Measurements from ENCODE around the gene POU2AF2.

The POU2AF2 gene

DNA sequence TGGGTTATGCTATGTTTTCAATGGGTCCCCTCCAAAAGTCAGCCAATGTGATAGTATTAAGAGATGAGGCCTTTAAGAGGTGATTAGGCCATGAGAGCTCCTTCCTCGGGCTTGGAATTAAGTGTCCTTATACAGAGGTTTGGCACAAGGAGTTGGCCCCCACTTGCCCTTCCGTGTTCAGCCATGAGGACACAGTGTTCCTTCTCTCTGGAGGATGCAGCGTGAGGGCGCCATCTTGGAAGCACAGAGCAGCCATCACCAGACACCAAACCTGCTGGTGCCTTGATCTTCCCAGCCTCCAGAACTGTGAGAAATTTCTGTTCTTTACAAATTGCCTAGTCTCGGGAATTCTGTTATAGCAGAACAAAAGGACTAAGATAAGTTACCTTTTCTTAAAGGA is 79.7 kb downstream of the POU2AF2 start:
- H3K4me2 ChIP-seq (ENCODE audit: low read length), result no peak overlapping the region
- no peak overlapping the region for H3K4me3 ChIP-seq (ENCODE audit: low read depth, low read length, poor library complexity, severe bottlenecking)
- H3K27ac ChIP-seq (ENCODE audit: low read depth, low read length, poor library complexity, severe bottlenecking), result no peak overlapping the region
- H4K20me1 ChIP-seq (ENCODE audit: insufficient read depth, low read length), result no peaks in the 10 kb centered on the region
- peaks cover 3% of the 10 kb centered on the region; the same call in 1 of the 2 replicates for H3K27me3 ChIP-seq (ENCODE audit: insufficient read depth, low read length)
- TF ChIP-seq, protein P1, sequence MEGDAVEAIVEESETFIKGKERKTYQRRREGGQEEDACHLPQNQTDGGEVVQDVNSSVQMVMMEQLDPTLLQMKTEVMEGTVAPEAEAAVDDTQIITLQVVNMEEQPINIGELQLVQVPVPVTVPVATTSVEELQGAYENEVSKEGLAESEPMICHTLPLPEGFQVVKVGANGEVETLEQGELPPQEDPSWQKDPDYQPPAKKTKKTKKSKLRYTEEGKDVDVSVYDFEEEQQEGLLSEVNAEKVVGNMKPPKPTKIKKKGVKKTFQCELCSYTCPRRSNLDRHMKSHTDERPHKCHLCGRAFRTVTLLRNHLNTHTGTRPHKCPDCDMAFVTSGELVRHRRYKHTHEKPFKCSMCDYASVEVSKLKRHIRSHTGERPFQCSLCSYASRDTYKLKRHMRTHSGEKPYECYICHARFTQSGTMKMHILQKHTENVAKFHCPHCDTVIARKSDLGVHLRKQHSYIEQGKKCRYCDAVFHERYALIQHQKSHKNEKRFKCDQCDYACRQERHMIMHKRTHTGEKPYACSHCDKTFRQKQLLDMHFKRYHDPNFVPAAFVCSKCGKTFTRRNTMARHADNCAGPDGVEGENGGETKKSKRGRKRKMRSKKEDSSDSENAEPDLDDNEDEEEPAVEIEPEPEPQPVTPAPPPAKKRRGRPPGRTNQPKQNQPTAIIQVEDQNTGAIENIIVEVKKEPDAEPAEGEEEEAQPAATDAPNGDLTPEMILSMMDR (IDR thresholded peaks at IDR 0.05; ENCODE audit: low read length), result no peak
- no peak for TF ChIP-seq EZH2 (IDR thresholded peaks at IDR 0.05; ENCODE audit: borderline replicate concordance, low read length)
- no peak overlapping the region for H3K9ac ChIP-seq (ENCODE audit: low read length)
- no peaks in the 10 kb centered on the region for H3K36me3 ChIP-seq (ENCODE audit: insufficient read depth, low read length)
- H3K9me3 ChIP-seq (ENCODE audit: low read length), result no peaks in the 10 kb centered on the region
- H2AFZ ChIP-seq (ENCODE audit: low read length), result no peak overlapping the region
- H3K4me1 ChIP-seq (ENCODE audit: insufficient read depth, low read length, severe bottlenecking), result peaks cover 28% of the 10 kb centered on the region
- H3K79me2 ChIP-seq (ENCODE audit: insufficient read depth, low read length), result no peaks in the 10 kb centered on the region
- H3F3A ChIP-seq (ENCODE audit: insufficient read depth, low read length), result no peaks in the 10 kb centered on the region
- no peaks in the 10 kb centered on the region for H3K9me2 ChIP-seq (ENCODE audit: low read depth, low read length)

DNA sequence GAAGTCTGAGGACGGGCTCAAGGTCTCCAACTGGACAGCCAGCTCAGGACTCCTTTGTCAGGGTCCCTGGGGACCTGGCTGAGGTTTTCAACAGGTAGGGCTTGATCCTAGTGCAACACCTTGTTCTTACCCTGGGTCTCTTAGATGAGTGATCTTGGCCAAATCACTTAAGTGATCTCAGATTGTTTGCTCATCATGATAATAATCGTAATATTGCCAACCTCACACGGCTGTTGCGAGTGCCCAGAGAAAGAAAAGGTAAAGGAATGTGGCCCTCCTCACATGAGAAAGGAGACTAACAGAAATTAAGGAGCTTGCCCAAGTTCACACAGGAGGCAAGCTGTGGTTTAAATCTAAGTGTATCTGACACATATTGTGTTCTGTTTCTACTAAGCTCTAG is 81.3 kb downstream of the POU2AF2 start:
- Histone ChIP-seq H2AFZ (ENCODE audit: low read length) (no peak overlapping the region), H3K9me2 (ENCODE audit: low read depth, low read length) (no peaks in the 10 kb centered on the region), H3K4me3 (ENCODE audit: low read depth, low read length, poor library complexity, severe bottlenecking) (no peak overlapping the region), H3K27ac (ENCODE audit: low read depth, low read length, poor library complexity, severe bottlenecking) (no peak overlapping the region), H3K79me2 (ENCODE audit: insufficient read depth, low read length) (no peaks in the 10 kb centered on the region), H3K4me1 (ENCODE audit: insufficient read depth, low read length, severe bottlenecking) (peaks cover 28% of the 10 kb centered on the region), H3K36me3 (ENCODE audit: insufficient read depth, low read length) (no peaks in the 10 kb centered on the region), H3K9ac (ENCODE audit: low read length) (no peak overlapping the region), H4K20me1 (ENCODE audit: insufficient read depth, low read length) (no peaks in the 10 kb centered on the region), H3K27me3 (ENCODE audit: insufficient read depth, low read length) (no peaks in the 10 kb centered on the region), H3F3A (ENCODE audit: insufficient read depth, low read length) (no peaks in the 10 kb centered on the region), H3K4me2 (ENCODE audit: low read length) (no peak overlapping the region), H3K9me3 (ENCODE audit: low read length) (no peaks in the 10 kb centered on the region)
- TF ChIP-seq, protein P1 (IDR thresholded peaks at IDR 0.05; ENCODE audit: low read length), result no peak
- TF ChIP-seq EZH2 (IDR thresholded peaks at IDR 0.05; ENCODE audit: borderline replicate concordance, low read length), result no peak

DNA sequence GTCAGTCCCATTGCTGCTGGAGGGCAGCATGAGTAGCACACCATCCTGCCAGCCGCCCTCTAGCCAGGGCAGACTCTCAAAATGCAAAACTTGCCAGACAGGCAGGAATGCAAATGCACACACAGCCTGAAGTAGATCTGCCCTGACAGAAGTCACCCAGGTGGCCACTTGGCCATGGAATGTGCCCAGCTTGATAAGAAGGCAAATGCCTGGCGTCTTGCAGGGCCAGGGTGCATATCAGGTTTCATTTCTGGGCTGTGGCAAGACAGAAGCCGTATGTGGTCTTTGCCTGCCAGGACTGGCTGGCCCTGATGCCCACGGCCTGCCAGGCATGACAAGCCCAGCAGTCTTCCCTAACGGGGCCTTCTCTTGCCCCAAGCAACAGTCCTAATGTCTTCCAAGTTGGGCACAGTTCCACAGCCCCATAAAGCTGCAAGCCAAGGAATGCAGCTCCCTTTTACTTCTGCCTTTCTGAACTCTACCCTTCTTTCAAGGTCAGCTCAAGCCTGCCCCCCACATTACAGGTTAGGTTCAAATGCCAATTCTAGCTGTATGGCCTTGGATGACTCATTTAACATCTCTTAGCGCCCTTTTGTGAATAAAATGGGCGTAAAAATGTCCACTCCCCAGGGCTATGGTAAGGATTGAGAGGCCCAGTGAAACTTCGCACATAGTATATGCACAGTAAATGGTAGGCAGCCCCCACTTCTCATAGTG is 82.5 kb downstream of the POU2AF2 start:
- TF ChIP-seq, protein P1 (IDR thresholded peaks at IDR 0.05; ENCODE audit: low read length), result no peak
- no peak for TF ChIP-seq EZH2 (IDR thresholded peaks at IDR 0.05; ENCODE audit: borderline replicate concordance, low read length)
- Histone ChIP-seq H3K4me3 (ENCODE audit: low read depth, low read length, poor library complexity, severe bottlenecking) (no peak overlapping the region), H3K9me2 (ENCODE audit: low read depth, low read length) (no peaks in the 10 kb centered on the region), H3K36me3 (ENCODE audit: insufficient read depth, low read length) (no peaks in the 10 kb centered on the region), H3K9me3 (ENCODE audit: low read length) (no peaks in the 10 kb centered on the region), H3F3A (ENCODE audit: insufficient read depth, low read length) (no peaks in the 10 kb centered on the region), H2AFZ (ENCODE audit: low read length) (no peak overlapping the region), H3K9ac (ENCODE audit: low read length) (no peak overlapping the region), H3K27ac (ENCODE audit: low read depth, low read length, poor library complexity, severe bottlenecking) (no peak overlapping the region), H3K27me3 (ENCODE audit: insufficient read depth, low read length) (no peaks in the 10 kb centered on the region), H3K4me2 (ENCODE audit: low read length) (no peak overlapping the region), H3K4me1 (ENCODE audit: insufficient read depth, low read length, severe bottlenecking) (peaks cover 28% of the 10 kb centered on the region), H3K79me2 (ENCODE audit: insufficient read depth, low read length) (no peaks in the 10 kb centered on the region), H4K20me1 (ENCODE audit: insufficient read depth, low read length) (no peaks in the 10 kb centered on the region)

Data from OCI-LY1 (cell line).